ENCODE results near the gene GORASP2.

The GORASP2 gene

GRCh38 chr2:171013851-171014250, 84.8 kb downstream of the GORASP2 start:
- H3K27ac Mint-ChIP-seq = no peak overlapping the region

GRCh38 chr2:171016125-171016524, 87.1 kb downstream of the GORASP2 start:
- no peak for DNase-seq
- peaks cover 13% of the 10 kb centered on the region for H3K4me1 Mint-ChIP-seq
- no peaks in the 10 kb centered on the region for H3K9me3 Mint-ChIP-seq
- no peaks in the 10 kb centered on the region for H3K27me3 Mint-ChIP-seq
- peaks cover 37% of the 10 kb centered on the region for H3K36me3 Mint-ChIP-seq
- CTCF ChIA-PET = no interaction called here
- H3K27ac Mint-ChIP-seq = no peak overlapping the region
- no peak overlapping the region for H3K4me3 Mint-ChIP-seq

More at GRCh38 chr2:171013851-171014250, 84.8 kb downstream of the GORASP2 start:
- no peak for DNase-seq
- CTCF ChIA-PET = interaction anchor here (0.6 kb wide), 1 partner anchor 402 kb away, joined by 3 read pairs; no protein-coding TSS in a partner anchor
- Mint-ChIP-seq H3K27me3 (no peaks in the 10 kb centered on the region), H3K9me3 (no peaks in the 10 kb centered on the region), H3K4me1 (peaks cover 4% of the 10 kb centered on the region), H3K36me3 (peaks cover 40% of the 10 kb centered on the region), H3K4me3 (no peak overlapping the region)

Measured in activated naive CD4-positive, alpha-beta T cell treated with anti-CD3 and anti-CD28 coated beads, Interleukin-2, amount 10 ng/mL, durations not matched to agents 7 days and 5 days (primary cell).